HL-60/S4 treated with retinoic acid at 250 ng/mL for 4 days and 3 days (cell line): ENCODE results near the gene LRRC32.

Source experiments
- in situ Hi-C: fragments of 300-500 bp; cut with MboI; formaldehyde crosslinking; loops from 2 replicates; pipeline ENCODE4 v1.7.0; 2022; ENCODE audit warnings: low sequenced_read_pairs

LRRC32 gene

DNA sequence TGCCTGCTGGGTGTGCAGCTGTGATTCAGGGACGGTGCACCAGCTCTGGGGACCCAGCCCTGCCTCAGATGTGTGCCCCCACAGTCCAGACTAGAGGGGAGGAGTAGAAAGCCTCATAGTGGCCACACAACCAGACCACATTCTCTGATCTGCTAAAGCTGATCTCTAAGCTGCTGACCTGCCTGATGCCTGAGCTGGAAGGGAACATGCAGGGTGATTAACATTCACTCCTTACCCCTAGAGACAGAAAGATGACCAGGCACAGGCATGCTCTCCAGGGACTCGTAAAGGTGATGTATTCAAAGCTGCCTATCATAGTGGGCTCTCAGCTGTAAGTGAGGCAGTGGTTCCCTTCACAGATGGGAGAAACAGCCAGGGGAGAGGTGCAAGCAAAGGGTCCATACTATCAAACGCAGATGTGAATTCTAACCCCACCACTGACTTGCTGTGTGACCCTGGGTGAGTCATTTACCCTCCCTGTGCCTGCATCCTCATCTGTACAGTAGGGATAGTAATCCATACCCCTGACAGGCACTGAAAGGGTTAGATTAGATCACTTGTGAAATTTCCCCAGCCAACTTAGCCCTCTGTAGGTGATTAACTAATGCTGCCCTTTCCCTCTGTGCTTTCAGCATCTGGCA is 29.0 kb upstream of the LRRC32 start:
- in situ Hi-C loops, result no loop called here

DNA sequence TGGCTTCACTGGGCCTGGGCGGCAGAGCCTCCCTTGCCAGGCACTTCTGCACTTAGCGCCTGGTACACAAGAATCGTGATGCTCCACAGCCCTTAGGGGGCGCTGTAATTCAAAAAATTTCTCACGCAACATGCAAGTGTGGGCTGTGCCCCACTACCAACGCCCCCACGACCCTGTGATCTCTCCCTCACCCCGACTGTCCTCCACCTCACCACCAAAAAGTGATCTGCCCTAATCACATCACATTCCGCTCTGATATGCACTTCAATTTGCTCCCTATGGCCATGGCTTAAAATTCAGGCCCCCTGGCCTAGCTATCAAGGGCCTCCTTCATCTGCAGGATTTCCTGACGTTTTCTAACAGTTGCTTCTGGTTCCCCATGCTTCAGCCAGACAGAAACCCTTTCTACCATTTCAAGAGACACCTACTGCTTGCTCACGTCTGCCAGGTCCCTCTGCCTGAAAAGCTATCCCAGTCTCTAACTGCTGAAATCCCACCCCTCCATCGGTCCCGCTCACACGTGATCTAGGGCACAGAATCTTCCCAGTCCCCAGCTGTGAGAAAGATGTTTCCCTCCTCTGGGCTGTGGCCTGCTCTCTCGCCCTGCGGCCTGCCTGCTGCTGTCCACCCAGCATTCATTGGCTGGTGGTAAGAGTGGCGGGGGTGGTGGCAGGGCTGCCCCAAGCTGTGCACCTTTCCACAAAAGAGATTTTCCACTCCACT is 27.9 kb upstream of the LRRC32 start:
- in situ Hi-C loops, result no loop called here

GRCh38 chr11:76696756-76697155 is 26.2 kb upstream of the LRRC32 start:
- in situ Hi-C loops, result no loop called here

DNA sequence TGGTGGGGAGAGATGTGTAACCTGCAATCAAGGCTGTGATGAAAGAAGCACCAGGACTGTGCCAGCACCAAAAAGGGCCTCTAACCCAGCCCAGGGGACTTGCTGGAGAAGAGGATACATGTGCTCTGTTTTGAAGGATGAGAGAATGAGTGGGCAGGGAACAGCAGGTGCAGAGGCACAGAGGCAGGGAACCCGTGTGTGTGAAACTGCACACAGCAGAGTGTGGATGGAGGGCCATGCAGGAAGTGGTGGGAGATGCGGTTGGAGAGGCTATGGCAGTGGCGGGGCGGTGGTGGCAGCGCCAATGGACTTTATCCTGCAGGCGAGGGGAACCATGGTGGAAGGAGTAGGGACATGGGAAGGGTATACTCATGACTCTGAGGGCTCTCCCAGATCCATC is 25.2 kb upstream of the LRRC32 start:
- in situ Hi-C loops, result no loop called here

DNA sequence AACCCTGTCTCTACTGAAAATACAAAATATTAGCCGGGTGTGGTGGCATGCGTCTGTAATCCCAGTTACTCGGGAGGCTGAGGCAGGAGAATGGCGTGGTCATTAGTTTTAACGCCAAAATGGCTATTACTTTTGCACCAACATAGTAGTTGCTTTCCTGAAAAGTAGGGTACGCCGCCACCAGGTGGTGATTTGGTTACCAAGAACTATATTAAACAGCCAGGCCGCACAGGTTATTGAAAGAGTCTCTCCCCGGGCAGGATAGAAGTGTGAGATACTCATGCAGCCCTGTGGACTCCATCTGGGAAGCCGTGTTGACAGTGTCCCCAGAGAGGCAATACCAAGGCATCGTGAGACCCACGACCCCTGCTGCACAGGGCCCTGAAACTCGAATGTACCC is 24.6 kb upstream of the LRRC32 start:
- in situ Hi-C loops, result no loop called here

DNA sequence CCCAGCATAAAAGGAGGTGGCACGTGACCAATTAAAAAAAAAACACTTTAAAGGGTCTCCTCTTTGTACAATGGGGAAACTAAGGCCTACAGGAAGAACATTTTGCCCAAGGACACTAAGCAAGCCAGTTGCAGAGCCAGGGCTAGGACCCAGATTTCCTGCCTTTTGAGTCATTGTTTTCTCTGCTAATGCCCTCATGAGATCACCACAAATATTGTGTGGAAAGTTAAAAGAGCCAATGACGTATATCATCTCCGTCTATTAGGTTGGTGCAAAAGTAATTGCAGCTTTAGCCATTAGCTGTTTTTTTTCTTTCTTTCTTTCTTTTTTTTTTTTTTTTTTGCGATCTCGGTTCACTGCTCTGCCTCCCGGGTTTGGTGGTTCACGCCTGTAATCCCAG is 24.1 kb upstream of the LRRC32 start:
- in situ Hi-C loops, result no loop called here

- in situ Hi-C loops, result no loop called here
Observed at GRCh38 chr11:76693806-76694205, 23.3 kb upstream of the LRRC32 start.

- in situ Hi-C loops, result no loop called here
Observed at GRCh38 chr11:76692956-76693355, 22.4 kb upstream of the LRRC32 start.

DNA sequence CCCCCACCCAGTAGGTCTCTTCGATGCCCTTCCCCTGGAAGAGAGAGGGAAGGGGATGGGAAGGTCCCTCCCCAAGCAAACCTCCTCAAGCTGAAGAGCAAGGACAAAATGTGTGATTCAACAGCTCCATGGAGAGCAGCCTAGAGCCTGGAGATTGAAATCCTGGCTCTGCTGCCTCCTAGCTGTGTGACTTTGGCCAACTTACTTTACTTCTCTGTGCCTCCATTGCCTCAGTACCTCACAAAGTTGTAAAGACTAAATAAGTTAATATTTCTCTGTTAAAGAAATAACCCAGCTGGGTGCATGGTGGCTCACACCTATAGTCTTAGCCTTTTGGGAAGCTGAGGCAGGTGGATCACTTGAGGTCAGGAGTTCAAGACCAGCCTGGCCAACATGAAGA is 21.1 kb upstream of the LRRC32 start:
- in situ Hi-C loops, result no loop called here

DNA sequence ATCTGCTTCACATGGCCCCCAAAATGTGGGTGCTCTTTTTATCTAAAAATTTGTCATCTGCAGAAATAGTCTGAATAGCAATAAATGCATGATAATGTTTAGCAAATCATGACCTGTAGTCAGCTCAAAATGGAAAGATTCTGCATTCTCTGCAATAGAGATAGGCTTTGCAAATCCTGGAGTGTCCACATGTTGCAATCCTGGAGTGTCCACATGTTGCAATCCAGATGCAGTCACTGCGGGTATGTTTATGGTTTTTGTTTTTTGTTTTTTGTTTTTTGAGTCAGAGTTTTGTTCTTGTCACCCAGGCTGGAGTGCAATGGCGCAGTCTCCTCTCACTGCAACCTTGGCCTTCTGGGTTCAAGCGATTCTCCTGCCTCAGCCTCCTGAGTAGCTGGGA is 20.2 kb upstream of the LRRC32 start:
- in situ Hi-C loops, result no loop called here

DNA sequence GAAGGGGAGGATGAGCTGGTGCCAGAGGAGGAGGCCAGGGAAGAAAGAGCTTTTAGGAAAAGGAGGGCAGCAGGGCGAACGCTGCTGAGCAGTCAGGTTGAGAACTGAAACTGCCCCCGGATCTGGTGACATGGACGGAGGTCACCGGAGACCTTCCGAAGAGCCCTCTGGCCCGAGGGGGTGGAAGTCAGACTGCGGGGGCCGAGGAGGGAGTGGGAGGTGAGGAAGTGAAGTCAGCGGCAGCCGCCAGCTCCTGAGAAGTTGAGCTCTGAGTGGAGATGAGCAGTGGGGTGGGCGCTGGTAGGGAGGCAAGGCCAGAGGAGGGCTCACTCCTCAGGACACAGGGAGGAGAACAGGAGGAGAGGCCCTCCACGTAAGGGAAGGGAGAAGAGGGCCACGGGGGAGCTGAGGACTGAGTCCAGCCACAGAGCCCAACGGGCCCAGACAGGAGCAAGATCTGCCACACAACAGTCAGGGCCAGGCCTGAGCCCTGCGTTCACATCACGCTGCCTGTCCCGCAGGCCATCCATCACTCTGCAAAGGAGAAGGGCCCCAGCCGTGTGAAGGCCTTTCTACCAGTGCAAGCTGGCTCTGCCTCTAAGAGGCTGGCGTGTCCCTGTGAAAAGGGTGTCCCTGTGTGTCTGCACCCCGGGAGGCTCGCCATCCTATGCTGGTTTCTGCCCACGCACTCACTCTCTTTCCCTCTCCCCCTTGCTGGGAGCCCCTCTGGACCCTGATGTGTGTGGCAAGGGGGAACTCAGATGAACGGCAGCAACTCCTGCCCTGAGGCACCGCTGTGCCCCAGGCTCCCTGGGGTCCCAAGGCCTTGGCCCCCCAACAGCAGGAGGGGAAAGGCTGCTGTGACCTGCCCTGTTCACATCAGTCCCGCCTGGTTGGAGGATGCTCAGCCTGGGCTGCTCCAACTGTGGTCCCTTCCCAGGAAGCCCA is 19.0 kb upstream of the LRRC32 start:
- in situ Hi-C loops, result no loop called here

DNA sequence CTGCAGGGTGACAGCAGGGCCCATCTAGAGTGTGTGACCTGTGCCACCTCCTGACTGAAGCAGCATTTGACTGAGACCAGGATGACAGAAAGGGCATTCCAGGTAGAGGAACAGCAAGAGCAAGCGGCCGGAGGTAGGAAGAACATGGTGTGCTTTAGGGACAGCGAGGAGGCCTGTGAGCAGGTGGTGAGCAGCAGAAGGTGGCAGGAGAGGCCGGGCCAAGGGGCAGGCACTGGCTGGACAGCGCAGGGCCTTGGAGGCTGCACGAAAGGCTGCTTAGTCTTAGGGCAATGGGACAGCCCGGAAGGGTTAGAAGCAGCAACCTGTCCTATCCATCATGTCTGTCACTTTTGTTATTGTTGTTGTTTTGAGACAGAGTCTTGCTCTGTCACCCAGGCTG is 17.6 kb upstream of the LRRC32 start:
- in situ Hi-C loops, result no loop called here

DNA sequence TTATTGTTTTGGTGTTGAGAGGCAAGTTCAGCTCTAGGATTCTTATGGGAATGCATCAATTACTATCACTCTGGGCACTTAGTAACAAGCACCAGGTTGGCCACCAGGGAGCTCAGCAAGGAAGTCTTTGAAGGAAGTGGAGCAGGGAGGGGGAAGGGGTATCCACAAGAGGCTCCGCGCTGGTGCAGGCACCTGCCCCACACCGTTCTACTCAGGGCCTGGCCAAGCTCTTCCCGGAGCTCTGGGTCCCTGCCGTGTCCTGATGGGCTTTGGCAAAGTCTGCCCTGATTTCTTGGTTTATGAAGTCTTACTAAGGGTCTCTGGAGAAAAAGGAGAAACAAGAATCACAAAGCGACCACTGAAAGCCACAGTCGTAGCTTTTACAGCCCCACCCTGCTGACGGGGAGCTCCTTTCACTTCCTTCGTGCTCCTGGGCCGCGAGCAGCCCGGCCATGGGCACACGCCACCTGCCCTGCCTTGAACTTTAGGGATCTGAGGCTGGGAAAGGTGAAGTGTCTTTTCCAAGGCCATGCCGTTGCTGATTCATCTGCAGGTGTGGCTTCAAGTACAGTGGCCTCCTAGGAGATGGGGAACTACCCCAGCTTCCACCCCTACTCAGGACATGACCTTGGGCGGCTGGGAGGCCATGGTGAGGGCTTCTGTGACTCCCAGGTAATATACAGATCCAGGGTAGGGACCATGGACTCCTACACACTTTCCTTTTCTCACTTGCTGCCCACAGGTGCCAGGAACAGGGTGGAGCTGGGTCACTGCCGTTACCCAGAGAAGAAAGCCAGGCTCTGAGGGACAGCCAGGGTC is 15.9 kb upstream of the LRRC32 start:
- in situ Hi-C loops, result no loop called here

GRCh38 chr11:76685831-76686230 is 15.3 kb upstream of the LRRC32 start:
- in situ Hi-C loops, result no loop called here

DNA sequence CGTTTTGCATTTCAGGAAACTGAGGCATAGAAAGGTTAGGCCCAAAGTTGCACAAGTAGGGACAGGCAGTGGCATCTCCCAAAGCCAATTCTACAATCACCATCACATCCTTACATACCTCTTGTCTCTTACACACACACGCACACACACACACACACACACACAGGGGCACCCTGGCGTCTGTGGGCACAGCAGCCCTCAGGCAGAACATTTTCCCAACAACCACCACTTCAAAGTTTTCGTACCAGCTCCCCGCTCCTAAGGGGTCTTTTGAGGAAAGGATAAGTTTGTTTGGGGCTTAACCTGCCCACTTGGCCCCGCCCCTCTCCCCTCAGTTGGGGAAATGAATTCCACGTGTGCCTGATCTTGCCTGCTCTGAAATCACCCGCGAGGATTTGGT is 14.7 kb upstream of the LRRC32 start:
- in situ Hi-C loops, result no loop called here

DNA sequence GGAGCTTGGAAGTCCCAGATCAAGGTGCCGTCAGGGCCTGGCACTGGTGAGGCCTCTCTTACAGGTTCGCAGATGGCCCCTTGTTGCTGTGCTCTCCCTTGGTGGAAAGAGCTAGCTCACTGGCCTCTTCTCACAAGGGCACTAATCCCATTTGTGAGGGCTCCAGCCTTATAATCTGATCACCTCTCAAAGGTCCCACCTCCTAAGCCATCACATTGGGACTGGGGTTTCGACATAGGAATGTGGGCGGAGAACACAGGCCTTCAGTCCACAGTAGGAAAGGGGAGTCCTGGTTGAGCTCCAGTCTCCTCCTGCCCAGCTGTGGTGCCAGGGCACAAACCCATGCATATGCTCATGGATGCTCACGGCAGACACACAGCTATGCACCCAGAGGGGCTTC is 14.0 kb upstream of the LRRC32 start:
- in situ Hi-C loops, result no loop called here

DNA sequence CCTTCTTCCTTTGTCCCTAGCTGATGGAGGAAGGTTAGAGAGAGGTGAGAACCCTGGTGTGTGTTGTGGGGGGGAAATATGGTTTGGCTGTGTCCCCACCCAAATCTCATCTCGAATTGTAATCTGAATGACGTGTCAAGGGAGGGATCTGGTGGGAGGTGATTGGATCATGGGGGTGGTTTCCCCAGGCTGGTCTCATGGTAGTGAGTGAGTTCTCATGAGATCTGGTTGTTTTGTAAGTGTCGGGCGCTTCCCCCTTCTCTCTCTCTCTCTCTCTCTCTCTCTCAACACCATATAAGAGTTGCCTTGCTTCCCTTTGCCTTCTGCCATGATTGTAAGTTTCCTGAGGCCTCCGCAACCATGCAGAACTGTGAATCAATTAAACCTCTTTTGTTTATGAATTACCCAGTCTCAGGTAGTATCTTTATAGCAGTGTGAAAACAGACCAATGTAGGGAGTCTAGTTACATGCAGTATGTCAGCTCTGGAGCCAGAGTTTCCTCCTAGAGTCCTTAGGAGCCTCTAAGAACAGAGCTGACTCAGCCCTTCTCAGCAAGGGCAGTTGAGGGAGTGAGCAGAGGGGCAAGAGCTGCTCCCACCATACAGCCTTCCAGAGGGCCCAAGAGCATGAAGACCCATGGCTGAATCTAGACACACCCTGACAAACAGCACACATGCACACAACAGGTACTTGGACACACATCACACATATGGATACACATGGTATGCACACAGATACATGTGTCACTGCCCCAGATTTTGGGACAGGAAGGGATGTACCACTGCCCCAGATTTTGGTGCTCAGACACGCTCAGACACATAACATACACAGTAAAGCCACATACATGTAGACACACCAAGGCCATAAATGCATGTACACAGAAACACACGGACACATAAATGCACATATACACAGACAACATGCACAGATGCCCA is 12.9 kb upstream of the LRRC32 start:
- in situ Hi-C loops, result no loop called here

GRCh38 chr11:76682684-76683083 is 12.1 kb upstream of the LRRC32 start:
- in situ Hi-C loops, result no loop called here

GRCh38 chr11:76682106-76682505 is 11.6 kb upstream of the LRRC32 start:
- in situ Hi-C loops, result no loop called here
